ENCODE measurements around the gene FAM171A2.

- TF ChIP-seq ZBTB21 (CRISPR knock-in tag; IDR thresholded peaks at IDR 0.05; ENCODE audit: borderline replicate concordance) (no peak), CTCF (IDR thresholded peaks at IDR 0.05) (no peak), USF2 (CRISPR knock-in tag; IDR thresholded peaks at IDR 0.05) (no peak), SMAD4 (CRISPR knock-in tag; IDR thresholded peaks at IDR 0.05) (no peak), ZNF232 (CRISPR knock-in tag; IDR thresholded peaks at IDR 0.05) (no peak), NFE2L1 (CRISPR knock-in tag; IDR thresholded peaks at IDR 0.05) (no peak), ZNF263 (CRISPR knock-in tag; IDR thresholded peaks at IDR 0.05; ENCODE audit: low read depth) (no peak), MAX (CRISPR knock-in tag; IDR thresholded peaks at IDR 0.05) (no peak), STAT6 (CRISPR knock-in tag; conservative IDR thresholded peaks at IDR 0.05; ENCODE audit: low read depth) (no peak), ESRRA (CRISPR knock-in tag; IDR thresholded peaks at IDR 0.05; ENCODE audit: borderline replicate concordance) (no peak), NFYB (CRISPR knock-in tag; conservative IDR thresholded peaks at IDR 0.05; ENCODE audit: low read depth) (no peak), ZSCAN18 (CRISPR knock-in tag; IDR thresholded peaks at IDR 0.05) (no peak)
Measured at GRCh38 chr17:44320066-44320465, 43.6 kb downstream of the FAM171A2 start.

Data from WTC11 (cell line).